Measurements from ENCODE around the gene EFEMP1. TPM values are rescaled to one million over a fixed set of nuclear protein-coding genes. Genes with fewer than 3 reads are reported as not detected.

Gene EFEMP1
- total RNA-seq, 1 donor, result 1,564 TPM

DNA sequence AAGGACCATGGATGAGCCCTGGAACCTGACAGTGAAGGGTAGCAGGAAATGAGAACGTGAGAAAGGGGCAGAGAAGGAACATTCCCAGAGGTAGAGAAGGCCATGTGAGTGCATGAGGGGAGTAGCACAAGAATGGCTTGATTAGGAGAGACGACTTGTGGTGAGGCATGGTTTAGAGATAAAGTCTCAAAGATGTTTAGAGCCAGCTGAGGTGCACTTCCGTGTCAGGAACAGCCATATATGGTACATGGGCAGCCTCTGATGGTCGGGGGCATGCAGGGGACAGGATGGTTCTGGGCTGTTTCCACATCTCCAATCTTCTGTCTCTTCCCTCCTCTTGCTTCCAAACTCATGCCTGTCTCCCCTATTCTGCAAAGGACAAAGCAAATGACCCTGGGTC is 28.8 kb upstream of the EFEMP1 start:
- TF ChIP-seq, protein P1, sequence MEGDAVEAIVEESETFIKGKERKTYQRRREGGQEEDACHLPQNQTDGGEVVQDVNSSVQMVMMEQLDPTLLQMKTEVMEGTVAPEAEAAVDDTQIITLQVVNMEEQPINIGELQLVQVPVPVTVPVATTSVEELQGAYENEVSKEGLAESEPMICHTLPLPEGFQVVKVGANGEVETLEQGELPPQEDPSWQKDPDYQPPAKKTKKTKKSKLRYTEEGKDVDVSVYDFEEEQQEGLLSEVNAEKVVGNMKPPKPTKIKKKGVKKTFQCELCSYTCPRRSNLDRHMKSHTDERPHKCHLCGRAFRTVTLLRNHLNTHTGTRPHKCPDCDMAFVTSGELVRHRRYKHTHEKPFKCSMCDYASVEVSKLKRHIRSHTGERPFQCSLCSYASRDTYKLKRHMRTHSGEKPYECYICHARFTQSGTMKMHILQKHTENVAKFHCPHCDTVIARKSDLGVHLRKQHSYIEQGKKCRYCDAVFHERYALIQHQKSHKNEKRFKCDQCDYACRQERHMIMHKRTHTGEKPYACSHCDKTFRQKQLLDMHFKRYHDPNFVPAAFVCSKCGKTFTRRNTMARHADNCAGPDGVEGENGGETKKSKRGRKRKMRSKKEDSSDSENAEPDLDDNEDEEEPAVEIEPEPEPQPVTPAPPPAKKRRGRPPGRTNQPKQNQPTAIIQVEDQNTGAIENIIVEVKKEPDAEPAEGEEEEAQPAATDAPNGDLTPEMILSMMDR (IDR thresholded peaks at IDR 0.05; ENCODE audit: extremely low read depth, low read depth, low read length), result no peak
- Histone ChIP-seq H3K27ac (ENCODE audit: low read depth, low read length) (no peak overlapping the region), H3K36me3 (ENCODE audit: insufficient read depth, low read length) (no peaks in the 10 kb centered on the region), H3K4me1 (ENCODE audit: insufficient read depth, low read length) (peaks cover 46% of the 10 kb centered on the region), H3K4me2 (ENCODE audit: insufficient read depth, low read length) (no peak overlapping the region), H2AFZ (ENCODE audit: low read length) (no peak overlapping the region), H3K4me3 (ENCODE audit: insufficient read depth, low read length) (no peak overlapping the region), H4K20me1 (ENCODE audit: insufficient read depth, low read length) (no peaks in the 10 kb centered on the region), H3K79me2 (ENCODE audit: insufficient read depth, low read length) (no peaks in the 10 kb centered on the region), H3K9me3 (ENCODE audit: low read depth, low read length) (no peaks in the 10 kb centered on the region), H3K27me3 (ENCODE audit: insufficient read depth, low read length) (no peaks in the 10 kb centered on the region)
- DNase-seq (ENCODE audit: insufficient read length, low spot score, missing footprints), result no peak

- no peak overlapping the region for H3K4me2 ChIP-seq (ENCODE audit: insufficient read depth, low read length)
- H3K27me3 ChIP-seq (ENCODE audit: insufficient read depth, low read length), result no peaks in the 10 kb centered on the region
- no peak overlapping the region for H3K27ac ChIP-seq (ENCODE audit: low read depth, low read length)
- TF ChIP-seq, protein P1 (IDR thresholded peaks at IDR 0.05; ENCODE audit: extremely low read depth, low read depth, low read length), result no peak
- H3K9me3 ChIP-seq (ENCODE audit: low read depth, low read length), result no peaks in the 10 kb centered on the region
- peaks cover 37% of the 10 kb centered on the region for H3K4me1 ChIP-seq (ENCODE audit: insufficient read depth, low read length)
- H4K20me1 ChIP-seq (ENCODE audit: insufficient read depth, low read length), result no peaks in the 10 kb centered on the region
- no peak overlapping the region for H3K4me3 ChIP-seq (ENCODE audit: insufficient read depth, low read length)
- no peak for DNase-seq (ENCODE audit: insufficient read length, low spot score, missing footprints)
- H2AFZ ChIP-seq (ENCODE audit: low read length), result no peak overlapping the region
- H3K36me3 ChIP-seq (ENCODE audit: insufficient read depth, low read length), result no peaks in the 10 kb centered on the region
- H3K79me2 ChIP-seq (ENCODE audit: insufficient read depth, low read length), result no peaks in the 10 kb centered on the region
Measured at GRCh38 chr2:55951533-55951932, 28.0 kb upstream of the EFEMP1 start.

GRCh38 chr2:55949613-55950012 is 26.0 kb upstream of the EFEMP1 start:
- TF ChIP-seq, protein P1 (IDR thresholded peaks at IDR 0.05; ENCODE audit: extremely low read depth, low read depth, low read length), result no peak
- no peak for DNase-seq (ENCODE audit: insufficient read length, low spot score, missing footprints)
- H3K79me2 ChIP-seq (ENCODE audit: insufficient read depth, low read length), result no peaks in the 10 kb centered on the region
- H3K27me3 ChIP-seq (ENCODE audit: insufficient read depth, low read length), result no peaks in the 10 kb centered on the region
- H4K20me1 ChIP-seq (ENCODE audit: insufficient read depth, low read length), result no peaks in the 10 kb centered on the region
- peaks cover 29% of the 10 kb centered on the region for H3K4me1 ChIP-seq (ENCODE audit: insufficient read depth, low read length)
- H2AFZ ChIP-seq (ENCODE audit: low read length), result no peak overlapping the region
- H3K4me3 ChIP-seq (ENCODE audit: insufficient read depth, low read length), result no peak overlapping the region
- no peaks in the 10 kb centered on the region for H3K9me3 ChIP-seq (ENCODE audit: low read depth, low read length)
- no peak overlapping the region for H3K27ac ChIP-seq (ENCODE audit: low read depth, low read length)
- H3K36me3 ChIP-seq (ENCODE audit: insufficient read depth, low read length), result no peaks in the 10 kb centered on the region
- H3K4me2 ChIP-seq (ENCODE audit: insufficient read depth, low read length), result no peak overlapping the region

- no peak for DNase-seq (ENCODE audit: insufficient read length, low spot score, missing footprints)
- no peaks in the 10 kb centered on the region for H3K27me3 ChIP-seq (ENCODE audit: insufficient read depth, low read length)
- no peak overlapping the region for H3K4me2 ChIP-seq (ENCODE audit: insufficient read depth, low read length)
- no peak overlapping the region for H3K4me3 ChIP-seq (ENCODE audit: insufficient read depth, low read length)
- H2AFZ ChIP-seq (ENCODE audit: low read length), result no peak overlapping the region
- H3K36me3 ChIP-seq (ENCODE audit: insufficient read depth, low read length), result no peaks in the 10 kb centered on the region
- peaks cover 25% of the 10 kb centered on the region for H3K4me1 ChIP-seq (ENCODE audit: insufficient read depth, low read length)
- H3K9me3 ChIP-seq (ENCODE audit: low read depth, low read length), result no peaks in the 10 kb centered on the region
- no peaks in the 10 kb centered on the region for H3K79me2 ChIP-seq (ENCODE audit: insufficient read depth, low read length)
- no peaks in the 10 kb centered on the region for H4K20me1 ChIP-seq (ENCODE audit: insufficient read depth, low read length)
- H3K27ac ChIP-seq (ENCODE audit: low read depth, low read length), result no peak overlapping the region
- TF ChIP-seq, protein P1 (IDR thresholded peaks at IDR 0.05; ENCODE audit: extremely low read depth, low read depth, low read length), result no peak
Measured at GRCh38 chr2:55949211-55949610, 25.6 kb upstream of the EFEMP1 start.
